ENCODE results near the gene PUSL1.

PUSL1 gene

GRCh38 chr1:1295154-1295923 lies 13.1 kb upstream of the PUSL1 start:
- Histone ChIP-seq H3K4me1 (ENCODE audit: control insufficient read depth, low read length) (no peaks in the 10 kb centered on the region), H4K20me1 (ENCODE audit: control insufficient read depth, insufficient read depth, low read depth, low read length) (no peaks in the 10 kb centered on the region), H3F3A (ENCODE audit: control insufficient read depth, insufficient read depth) (no peaks in the 10 kb centered on the region), H3K4me3 (ENCODE audit: low read length) (no peak overlapping the region), H3K36me3 (ENCODE audit: control insufficient read depth, low read length) (no peaks in the 10 kb centered on the region), H3K4me2 (ENCODE audit: low read length) (no peak overlapping the region), H3K9me2 (replicated peaks; ENCODE audit: control insufficient read depth, low read length) (no peaks in the 10 kb centered on the region), H3K27ac (ENCODE audit: low read depth, low read length) (no peak overlapping the region), H3K9me3 (ENCODE audit: control insufficient read depth, insufficient read depth, low read length) (no peaks in the 10 kb centered on the region; the same call in 1 of the 2 replicates), H3K27me3 (ENCODE audit: control insufficient read depth, low read length) (no peaks in the 10 kb centered on the region), H3K79me2 (ENCODE audit: control insufficient read depth, low read length) (no peaks in the 10 kb centered on the region)
- TF ChIP-seq CTCF (IDR thresholded peaks at IDR 0.05; ENCODE audit: low read depth, low read length, poor library complexity, severe bottlenecking) = no peak
- TF ChIP-seq EZH2phosphoT487 (IDR thresholded peaks at IDR 0.05; ENCODE audit: borderline replicate concordance, low read length) = no peak

GRCh38 chr1:1296070-1297061 lies 12.0 kb upstream of the PUSL1 start:
- Histone ChIP-seq H3F3A (ENCODE audit: control insufficient read depth, insufficient read depth) (no peaks in the 10 kb centered on the region), H3K4me1 (ENCODE audit: control insufficient read depth, low read length) (no peaks in the 10 kb centered on the region), H3K27me3 (ENCODE audit: control insufficient read depth, low read length) (no peaks in the 10 kb centered on the region), H3K9me2 (replicated peaks; ENCODE audit: control insufficient read depth, low read length) (no peaks in the 10 kb centered on the region), H3K9me3 (ENCODE audit: control insufficient read depth, insufficient read depth, low read length) (no peaks in the 10 kb centered on the region), H3K36me3 (ENCODE audit: control insufficient read depth, low read length) (no peaks in the 10 kb centered on the region), H3K4me3 (ENCODE audit: low read length) (no peak overlapping the region), H3K27ac (ENCODE audit: low read depth, low read length) (no peak overlapping the region), H4K20me1 (ENCODE audit: control insufficient read depth, insufficient read depth, low read depth, low read length) (no peaks in the 10 kb centered on the region), H3K4me2 (ENCODE audit: low read length) (no peak overlapping the region), H3K79me2 (ENCODE audit: control insufficient read depth, low read length) (no peaks in the 10 kb centered on the region)
- TF ChIP-seq CTCF (IDR thresholded peaks at IDR 0.05; ENCODE audit: low read depth, low read length, poor library complexity, severe bottlenecking) = no peak
- no peak for TF ChIP-seq EZH2phosphoT487 (IDR thresholded peaks at IDR 0.05; ENCODE audit: borderline replicate concordance, low read length)

- H3K9me3 ChIP-seq (ENCODE audit: control insufficient read depth, insufficient read depth, low read length) = no peaks in the 10 kb centered on the region
- no peaks in the 10 kb centered on the region for H4K20me1 ChIP-seq (ENCODE audit: control insufficient read depth, insufficient read depth, low read depth, low read length)
- H3K27ac ChIP-seq (ENCODE audit: low read depth, low read length) = no peak overlapping the region
- H3K79me2 ChIP-seq (ENCODE audit: control insufficient read depth, low read length) = no peaks in the 10 kb centered on the region
- no peak overlapping the region for H3K4me2 ChIP-seq (ENCODE audit: low read length)
- H3K36me3 ChIP-seq (ENCODE audit: control insufficient read depth, low read length) = no peaks in the 10 kb centered on the region
- H3K4me1 ChIP-seq (ENCODE audit: control insufficient read depth, low read length) = no peaks in the 10 kb centered on the region
- TF ChIP-seq CTCF (IDR thresholded peaks at IDR 0.05; ENCODE audit: low read depth, low read length, poor library complexity, severe bottlenecking) (no peak), EZH2phosphoT487 (IDR thresholded peaks at IDR 0.05; ENCODE audit: borderline replicate concordance, low read length) (no peak)
- no peaks in the 10 kb centered on the region for H3K27me3 ChIP-seq (ENCODE audit: control insufficient read depth, low read length)
- no peak overlapping the region for H3K4me3 ChIP-seq (ENCODE audit: low read length)
- no peaks in the 10 kb centered on the region for H3K9me2 ChIP-seq (replicated peaks; ENCODE audit: control insufficient read depth, low read length)
- no peaks in the 10 kb centered on the region for H3F3A ChIP-seq (ENCODE audit: control insufficient read depth, insufficient read depth)
These were observed 10.5 kb upstream of the PUSL1 start for GRCh38 chr1:1297802-1298424.

All from DOHH2 (cell line).